ENCODE measurements around the gene NELL2.

GRCh38 chr12:44817687-44818086 lies 58.4 kb downstream of the NELL2 start:
- TF ChIP-seq, protein P1, sequence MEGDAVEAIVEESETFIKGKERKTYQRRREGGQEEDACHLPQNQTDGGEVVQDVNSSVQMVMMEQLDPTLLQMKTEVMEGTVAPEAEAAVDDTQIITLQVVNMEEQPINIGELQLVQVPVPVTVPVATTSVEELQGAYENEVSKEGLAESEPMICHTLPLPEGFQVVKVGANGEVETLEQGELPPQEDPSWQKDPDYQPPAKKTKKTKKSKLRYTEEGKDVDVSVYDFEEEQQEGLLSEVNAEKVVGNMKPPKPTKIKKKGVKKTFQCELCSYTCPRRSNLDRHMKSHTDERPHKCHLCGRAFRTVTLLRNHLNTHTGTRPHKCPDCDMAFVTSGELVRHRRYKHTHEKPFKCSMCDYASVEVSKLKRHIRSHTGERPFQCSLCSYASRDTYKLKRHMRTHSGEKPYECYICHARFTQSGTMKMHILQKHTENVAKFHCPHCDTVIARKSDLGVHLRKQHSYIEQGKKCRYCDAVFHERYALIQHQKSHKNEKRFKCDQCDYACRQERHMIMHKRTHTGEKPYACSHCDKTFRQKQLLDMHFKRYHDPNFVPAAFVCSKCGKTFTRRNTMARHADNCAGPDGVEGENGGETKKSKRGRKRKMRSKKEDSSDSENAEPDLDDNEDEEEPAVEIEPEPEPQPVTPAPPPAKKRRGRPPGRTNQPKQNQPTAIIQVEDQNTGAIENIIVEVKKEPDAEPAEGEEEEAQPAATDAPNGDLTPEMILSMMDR (IDR thresholded peaks at IDR 0.05), result no peak
- TF ChIP-seq POLR2A (IDR thresholded peaks at IDR 0.05) (no peak), POLR2AphosphoS5 (IDR thresholded peaks at IDR 0.05) (no peak)

All from suprapubic skin (tissue), 4 donors.